HUES64 (cell line): ENCODE results near the gene RASSF4.

Source experiments
- H3K27ac ChIP-seq: 2 replicates; pipeline ENCODE4 v1.7.0; 2013; ENCODE audit warnings: low read depth, low read length, inconsistent platforms
- H3K27me3 ChIP-seq: 2 replicates; pipeline ENCODE4 v1.6.1; 2013; ENCODE audit warnings: mild to moderate bottlenecking, low read length; ENCODE audit not compliant: insufficient read depth
- H3K36me3 ChIP-seq: 2 replicates; pipeline ENCODE4 v1.6.1; 2013; ENCODE audit warnings: mild to moderate bottlenecking, low read length; ENCODE audit not compliant: insufficient read depth
- H3K4me1 ChIP-seq: 2 replicates; pipeline ENCODE4 v1.6.1; 2013; ENCODE audit warnings: mild to moderate bottlenecking, low read length, moderate library complexity; ENCODE audit not compliant: insufficient read depth
- H3K4me3 ChIP-seq: 2 replicates; pipeline ENCODE4 v1.5.1; 2013; ENCODE audit warnings: mild to moderate bottlenecking, low read length, moderate library complexity
- H3K9ac ChIP-seq: 2 replicates; pipeline ENCODE4 v1.6.1; 2013; ENCODE audit warnings: mild to moderate bottlenecking, low read depth, low read length
- H3K9me3 ChIP-seq: 2 replicates; pipeline ENCODE4 v1.6.1; 2013; ENCODE audit warnings: low read depth, low read length; ENCODE audit not compliant: insufficient read depth
- WGBS: fragments of 150-250, 120-280 bp; methylation state at CpG from one replicate; pipeline ENCODE4 v1.1.7; 2013; ENCODE audit warnings: missing lambda C conversion rate; 5-methylcytosine and 5-hydroxymethylcytosine counted together

Gene RASSF4

GRCh38 chr10:44936314-44936975 lies 23.2 kb upstream of the RASSF4 start:
- no peak overlapping the region for H3K27ac ChIP-seq
- no peak overlapping the region for H3K4me3 ChIP-seq
- H3K27me3 ChIP-seq = no peaks in the 10 kb centered on the region
- H3K9me3 ChIP-seq = no peaks in the 10 kb centered on the region
- H3K36me3 ChIP-seq = no peaks in the 10 kb centered on the region
- H3K4me1 ChIP-seq = no peaks in the 10 kb centered on the region
- H3K9ac ChIP-seq = no peak overlapping the region
- 89% methylated on average over 7 of the region's 7 CpGs for WGBS

DNA sequence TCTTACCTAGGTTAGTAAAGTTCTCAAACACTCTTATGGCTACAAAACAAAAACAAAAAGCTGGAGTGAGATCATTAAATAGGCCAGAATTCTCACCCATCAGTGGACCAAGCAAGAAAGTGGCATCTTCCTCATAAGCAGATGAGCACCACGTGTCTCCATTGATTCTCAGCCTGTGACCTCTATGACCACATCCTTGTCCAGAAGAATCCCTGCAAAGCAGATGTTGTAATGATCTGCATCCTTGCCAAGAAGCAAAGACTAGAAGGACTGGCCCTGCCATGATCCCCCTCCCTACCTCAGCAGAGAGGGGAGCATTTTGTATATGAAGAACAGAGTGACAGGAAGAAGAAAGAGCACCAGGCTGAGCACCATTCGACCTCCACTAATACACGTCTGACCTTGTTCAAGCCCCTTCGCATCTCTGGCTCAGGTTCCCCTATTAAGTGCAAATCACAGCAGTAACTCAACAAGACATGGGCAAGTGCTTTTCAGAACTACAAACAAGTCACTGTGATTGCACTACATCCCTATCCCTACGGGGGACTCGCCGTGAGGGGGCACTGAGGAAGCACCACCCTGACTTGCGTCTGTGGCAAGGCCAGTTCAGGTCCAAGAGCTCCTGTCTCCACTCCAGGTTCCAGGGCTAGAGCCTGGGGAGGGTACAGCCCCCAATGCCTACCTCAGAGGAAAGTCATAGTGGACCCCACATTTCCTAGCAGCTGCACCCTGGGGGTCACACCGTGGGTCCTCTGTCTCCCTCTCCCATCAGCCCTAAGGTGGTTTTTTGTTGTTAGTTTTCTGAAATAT lies 22.2 kb upstream of the RASSF4 start:
- Histone ChIP-seq H3K27ac (no peak overlapping the region), H3K9ac (no peak overlapping the region), H3K4me1 (no peaks in the 10 kb centered on the region), H3K27me3 (no peaks in the 10 kb centered on the region), H3K9me3 (no peaks in the 10 kb centered on the region), H3K4me3 (no peak overlapping the region), H3K36me3 (no peaks in the 10 kb centered on the region)
- 90% methylated on average over 8 of the region's 9 CpGs for WGBS

- peaks cover 1% of the 10 kb centered on the region; the same call in 1 of the 2 replicates for H3K9me3 ChIP-seq
- H3K4me1 ChIP-seq = no peaks in the 10 kb centered on the region
- no peak overlapping the region for H3K4me3 ChIP-seq
- H3K9ac ChIP-seq = no peak overlapping the region
- 96% methylated on average over 7 of the region's 7 CpGs for WGBS
- no peak overlapping the region for H3K27ac ChIP-seq
- no peaks in the 10 kb centered on the region for H3K36me3 ChIP-seq
- H3K27me3 ChIP-seq = no peaks in the 10 kb centered on the region
These were observed 20.6 kb upstream of the RASSF4 start for GRCh38 chr10:44938956-44939355.

DNA sequence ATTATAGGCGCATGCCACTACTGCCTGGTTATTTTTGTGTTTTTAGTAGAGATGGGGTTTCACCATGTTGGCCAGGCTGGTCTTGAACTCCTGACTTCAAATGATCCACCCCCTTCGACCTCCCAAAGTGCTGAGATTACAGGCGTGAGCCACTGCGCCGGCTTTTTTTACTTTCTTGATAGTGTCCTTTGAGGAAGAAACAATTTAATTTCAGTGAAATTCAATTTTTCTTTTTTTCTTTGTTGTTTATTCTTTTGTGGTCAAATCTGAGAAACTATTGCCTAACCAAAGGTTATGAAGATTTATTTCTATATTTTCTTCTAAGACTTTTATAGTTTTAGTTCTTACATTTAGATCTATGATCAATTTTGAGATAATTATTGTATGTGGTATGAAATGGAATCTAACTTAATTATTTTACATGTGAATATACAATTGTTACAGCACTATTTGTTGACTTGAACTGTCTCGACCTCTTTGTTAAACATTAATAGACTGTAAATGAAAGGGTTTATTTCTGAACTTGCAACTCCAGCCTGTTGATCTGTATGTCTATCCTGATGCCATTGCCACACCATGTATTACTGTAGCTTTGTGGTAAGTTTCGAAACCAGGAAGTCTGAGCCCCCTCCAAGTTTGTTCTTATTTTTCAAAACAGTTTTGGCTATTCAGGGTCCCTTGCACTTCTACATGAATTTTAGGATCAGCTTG lies 19.8 kb upstream of the RASSF4 start:
- Histone ChIP-seq H3K4me1 (no peaks in the 10 kb centered on the region), H3K9ac (no peak overlapping the region), H3K4me3 (no peak overlapping the region), H3K27ac (no peak overlapping the region), H3K27me3 (no peaks in the 10 kb centered on the region), H3K36me3 (no peaks in the 10 kb centered on the region), H3K9me3 (peaks cover 10% of the 10 kb centered on the region; the same call in 1 of the 2 replicates)
- 98% methylated on average over 7 of the region's 7 CpGs for WGBS

GRCh38 chr10:44944354-44944753 lies 15.2 kb upstream of the RASSF4 start:
- WGBS = no CpG with 5 or more reads among the region's 1 CpG
- Histone ChIP-seq H3K4me3 (no peak overlapping the region), H3K27me3 (no peaks in the 10 kb centered on the region), H3K36me3 (no peaks in the 10 kb centered on the region), H3K27ac (no peak overlapping the region), H3K9me3 (peaks cover 14% of the 10 kb centered on the region; the same call in 1 of the 2 replicates), H3K9ac (no peak overlapping the region), H3K4me1 (0 out of 2 replicates have a peak, but pooled peaks cover under 1% of the 10 kb centered on the region)

DNA sequence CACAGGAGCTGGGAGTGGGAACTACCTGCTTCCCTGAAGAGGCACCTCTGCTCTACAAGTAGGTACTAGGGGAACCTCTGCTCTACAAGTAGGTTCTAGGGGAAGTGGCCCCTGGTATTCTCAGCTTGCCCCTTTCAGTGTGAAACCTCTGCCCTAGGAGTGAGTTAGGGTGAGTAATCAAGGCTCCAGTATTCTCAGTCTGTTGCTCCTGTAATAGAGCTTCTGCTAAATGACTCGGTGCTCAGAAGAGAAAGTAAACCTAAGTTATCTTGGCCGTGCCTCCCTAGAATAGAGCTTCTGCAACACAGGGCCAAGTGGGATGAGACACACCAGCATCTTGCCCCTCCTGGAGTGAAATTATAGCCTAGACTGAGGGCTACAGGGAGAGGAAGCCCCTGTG lies 13.4 kb upstream of the RASSF4 start:
- no peaks in the 10 kb centered on the region for H3K27me3 ChIP-seq
- no peak overlapping the region for H3K4me3 ChIP-seq
- H3K36me3 ChIP-seq = no peaks in the 10 kb centered on the region
- WGBS = 92% methylated on average over 2 of the region's 2 CpGs
- H3K4me1 ChIP-seq = 0 out of 2 replicates have a peak, but pooled peaks cover 6% of the 10 kb centered on the region
- peaks cover 14% of the 10 kb centered on the region; the same call in 1 of the 2 replicates for H3K9me3 ChIP-seq
- no peak overlapping the region for H3K9ac ChIP-seq
- H3K27ac ChIP-seq = no peak overlapping the region

DNA sequence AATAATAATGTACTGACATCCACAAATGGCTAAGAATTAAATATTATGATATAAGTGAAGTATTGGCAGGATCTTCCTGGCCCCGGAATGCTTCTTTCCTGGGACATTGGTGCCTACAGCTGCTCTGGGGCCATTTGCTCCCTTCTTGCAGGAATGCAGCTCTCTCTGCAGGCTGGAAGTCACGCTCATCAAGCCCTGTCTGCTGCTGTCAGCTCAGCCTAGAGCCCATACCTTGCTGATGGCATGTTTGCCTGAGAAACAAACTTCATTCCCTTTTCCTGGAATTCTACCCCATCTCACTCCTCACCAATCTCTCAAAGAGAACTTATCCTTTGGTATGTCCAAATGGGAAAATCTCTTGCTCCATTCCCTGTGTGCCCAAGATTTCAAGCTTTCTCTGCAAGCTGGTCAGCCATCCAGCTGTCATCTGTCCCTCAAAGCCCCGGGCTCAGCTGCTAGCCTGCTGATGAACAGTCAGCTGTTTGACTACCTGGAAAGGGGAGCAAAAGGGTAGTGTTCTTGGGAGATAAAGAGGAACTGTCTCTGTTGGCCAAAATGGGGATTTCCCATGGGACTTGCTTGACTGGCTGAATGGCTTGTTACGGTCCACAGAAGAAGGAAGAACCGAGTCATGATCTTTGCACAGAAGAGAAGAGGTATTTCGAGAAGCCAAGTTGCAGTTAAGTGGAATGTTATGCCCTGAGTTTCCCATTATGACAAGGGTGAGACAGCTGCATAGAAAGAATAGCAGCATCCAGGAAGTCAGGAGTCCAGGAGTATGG lies 12.0 kb upstream of the RASSF4 start:
- Histone ChIP-seq H3K27me3 (no peaks in the 10 kb centered on the region), H3K36me3 (no peaks in the 10 kb centered on the region), H3K9me3 (peaks cover 14% of the 10 kb centered on the region; the same call in 1 of the 2 replicates), H3K4me3 (no peak overlapping the region), H3K27ac (no peak overlapping the region), H3K4me1 (peaks cover 10% of the 10 kb centered on the region), H3K9ac (no peak overlapping the region)
- 91% methylated on average over 6 of the region's 6 CpGs for WGBS

DNA sequence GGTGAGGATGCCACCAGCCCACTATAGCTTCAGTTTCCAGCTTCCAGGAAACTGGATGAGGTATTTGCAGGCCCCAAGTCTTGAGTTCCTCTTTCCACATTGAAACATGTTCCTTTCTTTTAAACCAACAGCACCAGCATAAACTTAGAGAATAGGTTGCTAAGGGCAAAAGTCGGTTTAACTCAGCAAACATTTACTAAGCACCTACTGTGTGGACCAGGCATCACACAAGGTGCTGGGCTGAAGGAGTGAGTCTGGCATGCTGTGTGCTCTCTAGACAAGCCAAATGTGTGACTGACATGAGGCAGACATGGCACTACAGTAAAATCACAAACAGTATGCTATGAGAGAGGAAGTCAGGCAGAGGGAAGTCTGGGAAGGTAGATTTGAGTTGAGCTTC lies 11.0 kb upstream of the RASSF4 start:
- no peak overlapping the region for H3K4me3 ChIP-seq
- no peak overlapping the region for H3K9ac ChIP-seq
- no peaks in the 10 kb centered on the region for H3K36me3 ChIP-seq
- H3K4me1 ChIP-seq = peaks cover 20% of the 10 kb centered on the region
- WGBS = 82% methylated on average over 1 of the region's 1 CpG
- H3K9me3 ChIP-seq = peaks cover 14% of the 10 kb centered on the region; the same call in 1 of the 2 replicates
- H3K27ac ChIP-seq = no peak overlapping the region
- H3K27me3 ChIP-seq = no peaks in the 10 kb centered on the region

GRCh38 chr10:44949127-44949802 lies 10.3 kb upstream of the RASSF4 start:
- Histone ChIP-seq H3K9ac (no peak overlapping the region), H3K27me3 (no peaks in the 10 kb centered on the region), H3K27ac (no peak overlapping the region), H3K36me3 (no peaks in the 10 kb centered on the region), H3K4me3 (no peak overlapping the region), H3K4me1 (peaks cover 20% of the 10 kb centered on the region), H3K9me3 (peaks cover 10% of the 10 kb centered on the region; the same call in 1 of the 2 replicates)
- 82% methylated on average over 5 of the region's 5 CpGs for WGBS

DNA sequence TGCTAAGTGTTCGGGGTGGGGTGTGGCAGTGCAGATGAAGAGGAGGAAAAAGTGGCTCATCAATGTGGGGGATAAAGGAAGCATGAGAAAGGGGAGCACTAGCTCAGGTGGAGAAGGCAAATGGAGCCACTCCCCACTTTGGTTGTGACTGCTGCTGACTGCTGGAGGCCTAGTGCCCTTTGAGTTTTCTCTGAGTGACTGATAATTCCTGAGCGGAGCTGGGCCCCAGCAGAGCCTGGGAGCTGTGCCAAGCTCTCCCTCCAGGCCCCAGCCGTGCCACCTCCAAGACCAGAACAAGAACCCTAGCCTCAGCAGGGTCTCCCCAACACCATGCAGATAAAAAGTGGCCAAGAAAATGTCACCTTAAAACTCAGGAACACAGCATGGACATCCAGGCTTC lies 9.7 kb upstream of the RASSF4 start:
- Histone ChIP-seq H3K9me3 (0 out of 2 replicates have a peak, but pooled peaks cover 5% of the 10 kb centered on the region), H3K9ac (no peak overlapping the region), H3K36me3 (no peaks in the 10 kb centered on the region), H3K27ac (no peak overlapping the region), H3K4me3 (no peak overlapping the region), H3K4me1 (peaks cover 20% of the 10 kb centered on the region), H3K27me3 (no peaks in the 10 kb centered on the region)
- 89% methylated on average over 3 of the region's 3 CpGs for WGBS
